HCT116 (cell line): ENCODE data around the gene STAT6. TPM values are rescaled to one million over a fixed set of nuclear protein-coding genes. Genes with fewer than 3 reads are reported as not detected.

Experiments
- ATAC-seq: fragments of 200-7000 bp; cut with Tn5 transposase; 2 replicates; pipeline ENCODE4 v1.9.1; 2020; ENCODE audit warnings: mild to moderate bottlenecking, moderate library complexity
- BruUV-seq: library from RNA; stranded (reverse); fragments of 400-500 nt; replicated peaks from 2 replicates; lab custom pipeline; 2021; lab: Mats Ljungman, UMichigan
- CTCF ChIA-PET: fragments of 300-600 bp; sonication (Branson Sonifier 250); formaldehyde crosslinking; loops from one replicate; lab custom pipeline; 2021; ENCODE audit warnings: antibody characterized with exemption; lab: Charles Lee
- POLR2A ChIA-PET: fragments of 300-600, 350-600 bp; sonication (Branson Sonifier 250); formaldehyde crosslinking; loops from one replicate; lab custom pipeline; 2021; ENCODE audit warnings: antibody characterized with exemption; lab: Charles Lee
- RAD21 ChIA-PET, 2 experiments: fragments of 300-600 bp; sonication (Branson Sonifier 250); formaldehyde crosslinking; loops; one replicate each; lab custom pipeline; 2023; ENCODE audit warnings: low total read pairs in 2 of 2; ENCODE audit not compliant: uncharacterized antibody in 2 of 2, unreplicated experiment in 2 of 2, low non-redundant PET in 1 of 2; lab: Charles Lee
- DNase-seq: peaks from one replicate; pipeline ENCODE4 v3.0.0-alpha.2; 2010; ENCODE audit warnings: low read depth, low spot score
- H2AFZ ChIP-seq: fragments of 200-600 bp; shearing (Covaris generic), sonication (generic); 2 replicates; pipeline ENCODE4 v1.6.1; 2017; ENCODE audit warnings: low read depth, mixed run types, mixed read lengths, antibody characterized with exemption, low read length; ENCODE audit not compliant: poor library complexity, severe bottlenecking
- H3K27ac ChIP-seq: 2 replicates; pipeline ENCODE4 v1.5.1; 2012; ENCODE audit warnings: low read depth, low read length
- H3K27me3 ChIP-seq: fragments of 200-600 bp; sonication (generic); 2 replicates; pipeline ENCODE4 v1.6.1; 2016; ENCODE audit warnings: mixed run types, low read length, mixed read lengths; ENCODE audit not compliant: insufficient read depth
- H3K36me3 ChIP-seq, 2 experiments: fragments of 200-500 bp in 1 of 2; fragments of 200-600 bp in 1 of 2; sonication (Bioruptor generic) in 1 of 2; sonication (generic) in 1 of 2; 2 replicates each; pipeline versions ENCODE4 v1.5.1 to v1.6.1; 2014 to 2016; ENCODE audit warnings: low read length in 2 of 2, inconsistent platforms in 1 of 2, mixed read lengths in 1 of 2, mixed run types in 1 of 2; ENCODE audit not compliant: insufficient read depth in 2 of 2, control insufficient read depth in 1 of 2
- H3K4me1 ChIP-seq, 2 experiments: fragments of 200-600 bp in 1 of 2; sonication (generic) in 1 of 2; 2 replicates each; pipeline versions ENCODE4 v1.5.1 to v1.6.1; 2012 to 2017; ENCODE audit warnings: low read length in 2 of 2, inconsistent platforms in 1 of 2, mild to moderate bottlenecking in 1 of 2, mixed read lengths in 1 of 2, mixed run types in 1 of 2, moderate library complexity in 1 of 2; ENCODE audit not compliant: insufficient read depth in 2 of 2, control insufficient read depth in 1 of 2
- H3K4me2 ChIP-seq: fragments of 200-600 bp; sonication (generic); 2 replicates; pipeline ENCODE4 v1.6.1; 2017; ENCODE audit warnings: mixed run types, low read length, mixed read lengths
- H3K4me3 ChIP-seq, 2 experiments: fragments of 200-600 bp in 1 of 2; sonication (generic) in 1 of 2; replicated peaks in 1 of 2; 2 replicates each; pipeline ENCODE4 v1.5.1; 2011 to 2016; ENCODE audit warnings: low read length in 2 of 2, control low read depth in 1 of 2, low read depth in 1 of 2, mild to moderate bottlenecking in 1 of 2, mixed read lengths in 1 of 2, mixed run types in 1 of 2
- H3K79me2 ChIP-seq: fragments of 200-600 bp; sonication (generic); 2 replicates; pipeline ENCODE4 v1.6.1; 2017; ENCODE audit warnings: mild to moderate bottlenecking, mixed run types, low read length, moderate library complexity, mixed read lengths; ENCODE audit not compliant: insufficient read depth
- H3K9ac ChIP-seq: fragments of 200-600 bp; sonication (generic); 2 replicates; pipeline ENCODE4 v1.6.1; 2016; ENCODE audit warnings: low read length, mixed read lengths
- H3K9me2 ChIP-seq: fragments of 200-600 bp; sonication (generic), shearing (Covaris generic); 2 replicates; pipeline ENCODE4 v1.6.1; 2017; ENCODE audit warnings: mixed run types, mild to moderate bottlenecking, moderate library complexity; ENCODE audit not compliant: insufficient read depth
- H3K9me3 ChIP-seq, 2 experiments: fragments of 200-500 bp in 1 of 2; fragments of 200-600 bp in 1 of 2; sonication (Bioruptor generic) in 1 of 2; sonication (generic) in 1 of 2; 2 replicates each; pipeline ENCODE4 v1.6.1; 2014 to 2017; ENCODE audit warnings: low read length in 2 of 2, mixed read lengths in 2 of 2, inconsistent platforms in 1 of 2, low read depth in 1 of 2, mild to moderate bottlenecking in 1 of 2, mixed run types in 1 of 2, moderate library complexity in 1 of 2; ENCODE audit not compliant: control insufficient read depth in 1 of 2, insufficient read depth in 1 of 2
- H4K20me1 ChIP-seq: fragments of 200-600 bp; sonication (generic), shearing (Covaris generic); 2 replicates; pipeline ENCODE4 v1.6.1; 2017; ENCODE audit warnings: mixed run types, mild to moderate bottlenecking, moderate library complexity; ENCODE audit not compliant: insufficient read depth
- EGR1 ChIP-seq: IDR thresholded peaks from 2 replicates; pipeline ENCODE4 v1.6.1; 2012; ENCODE audit warnings: low read depth
- FOSL1 ChIP-seq: IDR thresholded peaks from 2 replicates; pipeline ENCODE4 v1.6.1; 2012; ENCODE audit warnings: low read depth
- POLR2AphosphoS5 ChIP-seq: IDR thresholded peaks from 2 replicates; pipeline ENCODE4 v1.6.1; 2011; ENCODE audit warnings: mild to moderate bottlenecking, low read depth, low read length, moderate library complexity
- SIN3A ChIP-seq: IDR thresholded peaks from 2 replicates; pipeline ENCODE4 v1.6.1; 2012; ENCODE audit warnings: low read depth
- TCF7L2 ChIP-seq: IDR thresholded peaks from 2 replicates; pipeline ENCODE4 v1.7.0; 2011; ENCODE audit warnings: borderline replicate concordance, inconsistent platforms; ENCODE audit not compliant: insufficient read depth, insufficient read length; ENCODE audit errors: extremely low read depth
- intact Hi-C: fragments of 100-400 bp; cut with micrococcal nuclease; formaldehyde crosslinking; loops from 2 replicates; pipeline ENCODE4 v1.10.0; 2022
- total RNA-seq: library from RNA; stranded (reverse); gene quantifications from one replicate; pipeline ENCODE4 v1.2.1, GENCODE V29; 2021; ENCODE audit not compliant: unreplicated experiment
- TF ChIP-seq, protein P1 (sequence below): IDR thresholded peaks from 2 replicates; pipeline ENCODE4 v1.6.1; 2012

STAT6 gene
- total RNA-seq, 1 experiment from 2014 or later: 78.5 TPM

DNA sequence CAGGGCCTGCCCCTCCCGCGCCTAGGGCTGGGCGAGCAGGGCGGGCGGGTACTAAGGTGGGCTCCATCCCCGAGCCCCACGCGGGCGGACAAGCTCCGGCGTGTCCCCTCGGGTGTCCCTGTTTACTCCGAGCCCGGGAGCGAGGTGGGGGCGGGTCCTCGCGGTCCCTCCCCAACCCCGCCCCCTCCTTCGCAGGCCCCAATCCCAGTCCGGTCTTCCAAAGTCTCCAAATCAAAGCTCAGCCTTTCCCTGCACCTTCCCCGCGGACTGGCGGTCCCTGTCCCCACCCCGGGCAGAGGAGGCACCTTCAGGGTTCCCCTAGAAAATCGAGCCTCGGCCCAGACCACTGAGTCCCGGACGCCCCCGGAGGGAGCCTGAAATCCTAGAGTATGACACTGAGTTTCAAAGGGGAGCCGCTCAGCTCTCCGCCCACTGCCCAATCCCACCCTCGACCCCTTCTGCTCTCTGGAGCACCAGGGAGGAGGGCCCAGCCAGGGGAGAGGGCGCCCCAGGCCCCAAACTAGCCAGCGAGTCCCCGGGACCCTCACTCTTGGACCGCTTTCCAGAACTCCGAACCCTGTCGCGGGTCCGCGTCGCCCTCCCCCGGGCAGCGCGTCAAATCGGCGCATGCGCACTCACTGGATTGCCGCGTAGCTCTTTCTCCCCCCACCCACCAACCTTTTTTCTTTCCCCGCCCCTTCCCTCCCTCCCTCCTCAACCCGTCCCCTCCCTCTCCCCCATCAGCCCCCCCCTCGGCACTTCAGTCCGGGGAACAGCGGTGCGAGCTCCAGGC lies 16.8 kb upstream of the STAT6 start, which contains the start of gene LRP1:
LRP1 (plus strand) TSS at position 758 of the 793 bp plus-strand sequence. CDS start 482 bp downstream, outside the sequence.
- Histone ChIP-seq H2AFZ (peak within 1 kb of the TSS; percentile 58), H3K36me3 (no peaks in the 10 kb centered on the region)
- intact Hi-C loops: loop anchor here (10.0 kb wide), 1 partner anchor 117 kb away; no protein-coding TSS in a partner anchor

More for the DNA sequence above, 16.8 kb upstream of the STAT6 start, which contains the start of gene LRP1:
- H3K9me3 ChIP-seq: peaks cover 6 to 7% of the 10 kb centered on the region in 2 experiments; a peak in 1 of 4 replicates
- DNase-seq (peak; percentile 67), ATAC-seq (peak; percentile 84)
- H3K4me3 ChIP-seq: peak within 1 kb of the TSS; percentile 74 to 80
- peak within 1 kb of the TSS; percentile 79 for H3K9ac ChIP-seq
- peaks cover 9 to 37% of the 10 kb centered on the region in 2 experiments for H3K4me1 ChIP-seq
- no peaks in the 10 kb centered on the region for H3K9me2 ChIP-seq
- peak within 1 kb of the TSS; percentile 99 for H3K4me2 ChIP-seq
- ChIA-PET RAD21 (interaction anchor here (0.8 to 1.5 kb wide), 8 partner anchors 10 to 59 kb away, joined by 3 to 9 read pairs (median 4); partner anchors contain the start of gene STAT6 (in 1 of the 2)), CTCF (interaction anchor here (0.7 to 5.8 kb wide), 13 partner anchors 9 to 331 kb away, joined by 3 to 44 read pairs (median 5); partner anchors contain the start of genes GLI1 and STAT6), POLR2A (interaction anchor here (0.8 to 1.9 kb wide), 10 partner anchors 9 to 440 kb away, joined by 3 to 20 read pairs (median 4); partner anchors contain the start of genes NEMP1, PTGES3 and STAT6)
- no TSS peak for BruUV-seq
- no peaks in the 10 kb centered on the region for H3K79me2 ChIP-seq
- TF ChIP-seq FOSL1 (no peak), EGR1 (peak; percentile 52; the same call in 1 of the 2 replicates), POLR2AphosphoS5 (peak; percentile 74), SIN3A (no peak), TCF7L2 (peak; percentile 73)
- TF ChIP-seq, protein P1, sequence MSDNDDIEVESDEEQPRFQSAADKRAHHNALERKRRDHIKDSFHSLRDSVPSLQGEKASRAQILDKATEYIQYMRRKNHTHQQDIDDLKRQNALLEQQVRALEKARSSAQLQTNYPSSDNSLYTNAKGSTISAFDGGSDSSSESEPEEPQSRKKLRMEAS: peak; percentile 40; the same call in 1 of the 2 replicates
- no peaks in the 10 kb centered on the region for H4K20me1 ChIP-seq
- peak within 1 kb of the TSS; percentile 79 for H3K27ac ChIP-seq
- H3K27me3 ChIP-seq: no peaks in the 10 kb centered on the region
